Measurements from ENCODE around the gene IKBKG.

The IKBKG gene

GRCh38 chrX:154525606-154526490 lies 21.6 kb upstream of the IKBKG start:
- TF ChIP-seq, protein P1, sequence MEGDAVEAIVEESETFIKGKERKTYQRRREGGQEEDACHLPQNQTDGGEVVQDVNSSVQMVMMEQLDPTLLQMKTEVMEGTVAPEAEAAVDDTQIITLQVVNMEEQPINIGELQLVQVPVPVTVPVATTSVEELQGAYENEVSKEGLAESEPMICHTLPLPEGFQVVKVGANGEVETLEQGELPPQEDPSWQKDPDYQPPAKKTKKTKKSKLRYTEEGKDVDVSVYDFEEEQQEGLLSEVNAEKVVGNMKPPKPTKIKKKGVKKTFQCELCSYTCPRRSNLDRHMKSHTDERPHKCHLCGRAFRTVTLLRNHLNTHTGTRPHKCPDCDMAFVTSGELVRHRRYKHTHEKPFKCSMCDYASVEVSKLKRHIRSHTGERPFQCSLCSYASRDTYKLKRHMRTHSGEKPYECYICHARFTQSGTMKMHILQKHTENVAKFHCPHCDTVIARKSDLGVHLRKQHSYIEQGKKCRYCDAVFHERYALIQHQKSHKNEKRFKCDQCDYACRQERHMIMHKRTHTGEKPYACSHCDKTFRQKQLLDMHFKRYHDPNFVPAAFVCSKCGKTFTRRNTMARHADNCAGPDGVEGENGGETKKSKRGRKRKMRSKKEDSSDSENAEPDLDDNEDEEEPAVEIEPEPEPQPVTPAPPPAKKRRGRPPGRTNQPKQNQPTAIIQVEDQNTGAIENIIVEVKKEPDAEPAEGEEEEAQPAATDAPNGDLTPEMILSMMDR (IDR thresholded peaks at IDR 0.05; ENCODE audit: insufficient read depth, low read length, missing control alignments) = no peak
- CTCF ChIA-PET = interaction anchor here (0.8 to 1.8 kb wide), 6 partner anchors 8 to 43 kb away, joined by 3 to 11 read pairs (median 4); no protein-coding TSS in a partner anchor
- POLR2A ChIA-PET = interaction anchor here (0.7 kb wide), 1 partner anchor 9 kb away, joined by 5 read pairs; the partner anchor contains the start of gene FAM3A
- no peak overlapping the region for H3K4me3 ChIP-seq (ENCODE audit: low read depth, low read length)
- no peak for DNase-seq (ENCODE audit: low read depth, low spot score)

- H3K4me3 ChIP-seq (ENCODE audit: low read depth, low read length) = peak overlapping the region; percentile 33
- TF ChIP-seq, protein P1 (IDR thresholded peaks at IDR 0.05; ENCODE audit: insufficient read depth, low read length, missing control alignments) = peak; percentile 60
- ChIA-PET CTCF (interaction anchor here (0.7 to 1.8 kb wide), 23 partner anchors 10 to 220 kb away, joined by 3 to 20 read pairs (median 4); partner anchors contain the start of genes FAM3A, SLC10A3 and TAFAZZIN), POLR2A (interaction anchor here (0.8 to 1.3 kb wide), 4 partner anchors 12 to 156 kb away, joined by 3 to 8 read pairs (median 3); partner anchors contain the start of gene RPL10)
- no peak for DNase-seq (ENCODE audit: low read depth, low spot score)
These were observed 20.3 kb upstream of the IKBKG start for GRCh38 chrX:154526901-154527675.

- TF ChIP-seq, protein P1 (IDR thresholded peaks at IDR 0.05; ENCODE audit: insufficient read depth, low read length, missing control alignments) = no peak
- no peak for DNase-seq (ENCODE audit: low read depth, low spot score)
- CTCF ChIA-PET = interaction anchor here (2.1 kb wide), 1 partner anchor 130 kb away, joined by 7 read pairs; the partner anchor contains the start of gene RPL10
- no peak overlapping the region for H3K4me3 ChIP-seq (ENCODE audit: low read depth, low read length)
- POLR2A ChIA-PET = interaction anchor here (0.6 kb wide), 1 partner anchor 994 kb away, joined by 3 read pairs; no protein-coding TSS in a partner anchor
These were observed 18.2 kb upstream of the IKBKG start for GRCh38 chrX:154529206-154529612.

DNA sequence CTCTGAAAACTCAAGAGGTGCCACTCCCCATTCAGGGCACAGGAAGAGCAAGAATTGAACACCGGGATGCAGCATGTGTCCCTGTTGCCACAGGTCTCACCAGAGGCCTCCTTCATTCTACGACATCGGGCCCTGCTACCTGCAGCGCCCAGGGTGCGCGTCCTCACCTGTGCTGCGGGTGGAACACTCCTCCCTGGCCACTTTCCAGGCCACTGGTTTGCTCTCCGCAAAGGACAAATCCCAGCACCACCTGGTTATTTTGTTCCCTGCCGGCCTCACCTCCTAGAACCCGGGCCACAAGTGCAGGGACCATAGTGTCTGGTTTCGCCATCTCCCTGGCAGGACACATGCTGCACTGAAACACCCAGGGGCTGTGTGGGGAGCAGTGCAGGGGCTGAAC lies 17.1 kb upstream of the IKBKG start:
- POLR2A ChIA-PET = no interaction called here
- H3K4me3 ChIP-seq (ENCODE audit: low read depth, low read length) = no peak overlapping the region
- DNase-seq (ENCODE audit: low read depth, low spot score) = no peak
- CTCF ChIA-PET = interaction anchor here (2.1 kb wide), 1 partner anchor 131 kb away, joined by 7 read pairs; the partner anchor contains the start of gene RPL10
- TF ChIP-seq, protein P1 (IDR thresholded peaks at IDR 0.05; ENCODE audit: insufficient read depth, low read length, missing control alignments) = no peak

DNA sequence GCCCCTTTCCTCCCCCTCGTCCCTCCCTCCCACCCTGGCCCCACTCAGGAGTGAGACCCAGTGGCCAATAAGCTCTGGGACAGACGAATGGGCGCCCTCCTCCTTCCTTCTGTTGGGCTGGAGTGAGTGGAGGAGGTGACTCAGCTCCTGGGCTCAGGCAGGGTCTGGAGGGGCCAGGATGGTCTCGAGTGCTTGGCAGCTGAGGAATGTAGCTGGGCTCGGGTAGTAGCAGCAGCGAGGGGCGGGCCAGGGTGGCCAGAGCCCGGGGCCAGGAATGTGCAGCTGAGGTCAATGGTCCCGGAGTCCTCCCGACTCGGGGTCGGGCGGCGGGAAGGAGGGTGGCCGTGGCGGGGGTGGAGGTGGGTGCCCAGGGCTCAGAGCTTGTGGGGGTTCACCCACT lies 15.8 kb upstream of the IKBKG start:
- POLR2A ChIA-PET = interaction anchor here (1.4 kb wide), 1 partner anchor 132 kb away, joined by 5 read pairs; no protein-coding TSS in a partner anchor
- CTCF ChIA-PET = interaction anchor here (0.5 to 1.0 kb wide), 4 partner anchors 8 to 133 kb away, joined by 3 to 5 read pairs (median 4); partner anchors contain the start of genes RPL10 and TAFAZZIN
- TF ChIP-seq, protein P1 (IDR thresholded peaks at IDR 0.05; ENCODE audit: insufficient read depth, low read length, missing control alignments) = no peak
- DNase-seq (ENCODE audit: low read depth, low spot score) = no peak
- H3K4me3 ChIP-seq (ENCODE audit: low read depth, low read length) = no peak overlapping the region

Measured in AG04449 (cell line).